ENCODE data around the gene MAEA. TPM values are rescaled to one million over a fixed set of nuclear protein-coding genes. Genes with fewer than 3 reads are reported as not detected.

Gene MAEA
- total and polyA plus RNA-seq, 9 donors = 23.8 to 71.3 (median 56.7) TPM

- Histone ChIP-seq H3K27me3 (no peaks in the 10 kb centered on the region), H3K4me1 (ENCODE audit: insufficient read depth) (peaks cover 24% of the 10 kb centered on the region), H3K4me3 (peak overlapping the region; percentile 35), H3K27ac (peak overlapping the region in 1 of 2 donors; percentile 64), H3K36me3 (peaks cover 3% of the 10 kb centered on the region), H3K9me3 (no peaks in the 10 kb centered on the region)
- WGBS, 3 donors = 36 to 49% (median 37%) methylated on average over 32 of the region's 32 CpGs
- TF ChIP-seq, protein P1, sequence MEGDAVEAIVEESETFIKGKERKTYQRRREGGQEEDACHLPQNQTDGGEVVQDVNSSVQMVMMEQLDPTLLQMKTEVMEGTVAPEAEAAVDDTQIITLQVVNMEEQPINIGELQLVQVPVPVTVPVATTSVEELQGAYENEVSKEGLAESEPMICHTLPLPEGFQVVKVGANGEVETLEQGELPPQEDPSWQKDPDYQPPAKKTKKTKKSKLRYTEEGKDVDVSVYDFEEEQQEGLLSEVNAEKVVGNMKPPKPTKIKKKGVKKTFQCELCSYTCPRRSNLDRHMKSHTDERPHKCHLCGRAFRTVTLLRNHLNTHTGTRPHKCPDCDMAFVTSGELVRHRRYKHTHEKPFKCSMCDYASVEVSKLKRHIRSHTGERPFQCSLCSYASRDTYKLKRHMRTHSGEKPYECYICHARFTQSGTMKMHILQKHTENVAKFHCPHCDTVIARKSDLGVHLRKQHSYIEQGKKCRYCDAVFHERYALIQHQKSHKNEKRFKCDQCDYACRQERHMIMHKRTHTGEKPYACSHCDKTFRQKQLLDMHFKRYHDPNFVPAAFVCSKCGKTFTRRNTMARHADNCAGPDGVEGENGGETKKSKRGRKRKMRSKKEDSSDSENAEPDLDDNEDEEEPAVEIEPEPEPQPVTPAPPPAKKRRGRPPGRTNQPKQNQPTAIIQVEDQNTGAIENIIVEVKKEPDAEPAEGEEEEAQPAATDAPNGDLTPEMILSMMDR (IDR thresholded peaks at IDR 0.05) = no peak
- TF ChIP-seq EP300 (IDR thresholded peaks at IDR 0.05) (no peak), POLR2A (IDR thresholded peaks at IDR 0.05) (no peak)
- intact Hi-C loops (cut with DNase I) = loop anchor here in 1 of 4 donors (2.0 kb wide), 1 partner anchor 35 kb away; no protein-coding TSS in a partner anchor
- DNase-seq = peak in 1 of 5 donors; percentile 27
Observed at GRCh38 chr4:1310031-1310795, 20.5 kb downstream of the MAEA start.

DNA sequence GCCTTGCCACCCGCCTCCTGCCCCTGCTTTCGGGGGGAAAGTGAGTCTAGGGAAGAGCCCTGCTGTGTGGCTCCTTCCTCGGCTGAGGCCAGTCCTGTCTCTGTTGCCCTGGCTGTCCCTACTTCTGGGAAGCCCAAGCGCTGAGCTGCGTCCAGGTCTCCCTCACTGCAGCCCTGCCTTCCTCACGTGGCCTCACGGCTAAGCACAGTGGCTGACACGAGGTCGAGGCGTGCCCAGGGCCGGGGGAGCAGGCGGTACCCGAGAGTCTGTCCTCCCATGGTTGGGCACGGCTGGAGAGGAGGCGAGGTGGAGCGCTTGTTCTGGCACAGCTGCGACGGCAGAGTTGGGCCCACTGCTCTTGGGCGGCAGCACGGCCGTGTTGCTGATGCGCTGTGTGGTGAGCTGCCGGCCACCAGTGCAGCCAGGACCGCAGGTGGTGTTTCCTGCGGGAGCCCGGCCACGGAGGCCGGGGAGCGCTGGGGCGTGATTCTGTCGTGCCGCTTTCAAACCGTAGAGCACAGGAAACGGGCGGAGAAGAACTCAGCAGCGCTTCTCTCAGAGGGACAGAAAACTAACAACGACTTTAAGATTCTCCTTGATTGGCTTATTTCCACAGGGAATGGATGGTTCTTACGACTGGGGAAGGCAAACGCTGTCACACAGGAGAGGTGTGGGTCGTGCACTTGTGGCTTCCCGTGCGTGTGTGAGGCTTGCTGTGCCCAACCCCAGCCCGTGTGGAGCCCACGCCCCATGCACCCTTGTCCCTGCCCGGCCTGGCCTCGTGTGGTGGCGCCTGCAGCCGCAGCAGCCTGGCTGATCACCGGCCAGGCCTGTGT lies 21.3 kb downstream of the MAEA start:
- H3K4me1 ChIP-seq (ENCODE audit: insufficient read depth) = peaks cover 24% of the 10 kb centered on the region
- H3K27ac ChIP-seq = no peak overlapping the region
- no peaks in the 10 kb centered on the region for H3K9me3 ChIP-seq
- peak in 1 of 5 donors; percentile 33 for DNase-seq
- intact Hi-C loops (cut with DNase I) = loop anchor here in 1 of 4 donors (2.0 kb wide), 1 partner anchor 34 kb away; no protein-coding TSS in a partner anchor
- H3K36me3 ChIP-seq = peaks cover 3% of the 10 kb centered on the region
- no peak for TF ChIP-seq EP300 (IDR thresholded peaks at IDR 0.05)
- TF ChIP-seq, protein P1 (IDR thresholded peaks at IDR 0.05) = no peak
- TF ChIP-seq POLR2A (IDR thresholded peaks at IDR 0.05) = no peak
- H3K4me3 ChIP-seq = no peak overlapping the region
- 69 to 84% (median 75%) methylated on average over 49 of the region's 49 CpGs for WGBS, 3 donors
- no peaks in the 10 kb centered on the region for H3K27me3 ChIP-seq

- Histone ChIP-seq H3K9me3 (no peaks in the 10 kb centered on the region), H3K27ac (no peak overlapping the region), H3K36me3 (peaks cover 3% of the 10 kb centered on the region), H3K27me3 (no peaks in the 10 kb centered on the region), H3K4me1 (ENCODE audit: insufficient read depth) (peaks cover 22% of the 10 kb centered on the region), H3K4me3 (no peak overlapping the region)
- intact Hi-C loops (cut with DNase I) = no loop called here
- TF ChIP-seq EP300 (IDR thresholded peaks at IDR 0.05) = no peak
- no peak for DNase-seq
- WGBS, 3 donors = 88 to 97% (median 94%) methylated on average over 20 of the region's 20 CpGs
Observed at GRCh38 chr4:1312821-1313640, 23.3 kb downstream of the MAEA start.

DNA sequence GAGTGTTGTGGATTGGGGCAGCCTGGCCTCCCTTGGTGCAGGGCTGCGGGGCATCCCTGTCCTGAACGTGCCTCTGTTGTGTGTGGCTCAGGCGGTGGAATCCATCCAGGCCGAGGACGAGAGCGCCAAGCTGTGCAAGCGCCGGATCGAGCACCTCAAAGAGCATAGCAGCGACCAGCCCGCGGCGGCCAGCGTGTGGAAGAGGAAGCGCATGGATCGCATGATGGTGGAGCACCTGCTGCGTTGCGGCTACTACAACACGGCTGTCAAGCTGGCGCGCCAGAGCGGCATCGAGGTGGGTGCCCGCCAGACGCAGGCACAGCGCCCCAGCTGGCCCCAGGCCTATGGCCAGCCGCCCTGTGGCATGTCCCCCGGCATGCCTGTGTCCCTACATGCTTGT lies 25.6 kb downstream of the MAEA start:
- WGBS, 3 donors = 91 to 95% (median 95%) methylated on average over 28 of the region's 28 CpGs

More for the DNA sequence above, 25.6 kb downstream of the MAEA start:
- DNase-seq = no peak
- H3K4me1 ChIP-seq (ENCODE audit: insufficient read depth) = peaks cover 14% of the 10 kb centered on the region
- no peaks in the 10 kb centered on the region for H3K27me3 ChIP-seq
- no peaks in the 10 kb centered on the region for H3K9me3 ChIP-seq
- peaks cover 3% of the 10 kb centered on the region for H3K36me3 ChIP-seq
- H3K4me3 ChIP-seq = no peak overlapping the region
- intact Hi-C loops (cut with DNase I) = no loop called here
- H3K27ac ChIP-seq = no peak overlapping the region
- TF ChIP-seq, protein P1 (IDR thresholded peaks at IDR 0.05) = no peak
- TF ChIP-seq POLR2A (IDR thresholded peaks at IDR 0.05) (no peak), EP300 (IDR thresholded peaks at IDR 0.05) (no peak)

All from ovary (tissue), 9 donors.